GM19238 (cell line): ENCODE data around the gene SMO.
"Not testable (repeated sequence)": the region's sequence is repeated elsewhere in the genome, so short reads cannot be mapped to it uniquely, and the experiment has no call there.

Experiments used
- DNase-seq: peaks from one replicate; pipeline ENCODE4 v3.0.0; 2011; ENCODE audit warnings: low spot score; ENCODE audit not compliant: insufficient read length

The SMO gene

GRCh38 chr7:129169686-129170440 lies 18.6 kb upstream of the SMO start:
- no peak for DNase-seq

GRCh38 chr7:129170441-129171021 lies 17.9 kb upstream of the SMO start:
- DNase-seq, result no peak

GRCh38 chr7:129173861-129174260 lies 14.6 kb upstream of the SMO start:
- DNase-seq, result not testable (repeated sequence)

GRCh38 chr7:129176916-129177710 lies 11.3 kb upstream of the SMO start:
- DNase-seq, result no peak

- no peak for DNase-seq
Measured at GRCh38 chr7:129184981-129185670, 3.3 kb upstream of the SMO start.

- DNase-seq, result no peak
Measured at GRCh38 chr7:129186749-129187260, 1.6 kb upstream of the SMO start.

GRCh38 chr7:129187681-129188371 lies 607 bp upstream of the SMO start:
- DNase-seq, result no peak

- no peak for DNase-seq
Measured at GRCh38 chr7:129188892-129189660, 643 bp downstream of the SMO start.

- no peak for DNase-seq
Measured at GRCh38 chr7:129189661-129190310, 1.4 kb downstream of the SMO start.

GRCh38 chr7:129191272-129191671 lies 2.8 kb downstream of the SMO start:
- DNase-seq, result no peak

GRCh38 chr7:129193892-129194291 lies 5.5 kb downstream of the SMO start:
- no peak for DNase-seq

- no peak for DNase-seq
Measured at GRCh38 chr7:129197771-129198170, 9.3 kb downstream of the SMO start.

GRCh38 chr7:129199406-129199805 lies 11.0 kb downstream of the SMO start:
- no peak for DNase-seq

GRCh38 chr7:129202058-129202777 lies 13.8 kb downstream of the SMO start:
- DNase-seq, result no peak

GRCh38 chr7:129203050-129203741 lies 14.8 kb downstream of the SMO start:
- DNase-seq, result no peak

GRCh38 chr7:129205126-129205818 lies 16.8 kb downstream of the SMO start:
- DNase-seq, result no peak

- no peak for DNase-seq
Measured at GRCh38 chr7:129205987-129206785, 17.8 kb downstream of the SMO start.
